ENCODE measurements around the gene ELP4.

ELP4 gene

GRCh38 chr11:31770011-31770700, 260.6 kb downstream of the ELP4 start:
- no peak for DNase-seq (ENCODE audit: low read depth, low spot score)

DNA sequence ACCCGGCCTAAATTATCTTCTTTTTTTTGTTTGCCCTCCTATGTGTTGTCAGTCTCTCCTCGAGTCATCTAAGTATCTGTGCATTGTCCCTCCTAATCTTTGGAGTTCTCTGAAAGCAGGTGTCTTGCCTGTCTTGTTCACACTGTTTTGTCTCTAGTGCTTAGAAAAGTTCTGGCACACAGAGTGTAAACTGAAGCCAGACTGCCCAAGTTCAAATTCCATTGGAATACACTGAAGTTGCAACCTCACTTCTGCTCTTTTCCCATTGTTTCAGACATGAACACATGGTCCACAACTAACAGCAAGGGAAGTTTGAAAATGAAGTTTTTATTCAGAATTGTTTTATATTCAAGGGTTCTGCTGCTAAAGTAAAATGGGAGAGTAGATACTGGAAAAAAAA, 262.8 kb downstream of the ELP4 start:
- no peak for DNase-seq (ENCODE audit: low read depth, low spot score)

GRCh38 chr11:31779374-31779791, 269.8 kb downstream of the ELP4 start:
- no peak for DNase-seq (ENCODE audit: low read depth, low spot score)

GRCh38 chr11:31780078-31780477, 270.5 kb downstream of the ELP4 start:
- no peak for DNase-seq (ENCODE audit: low read depth, low spot score)

GRCh38 chr11:31780480-31780971, 271.0 kb downstream of the ELP4 start:
- no peak for DNase-seq (ENCODE audit: low read depth, low spot score)

DNA sequence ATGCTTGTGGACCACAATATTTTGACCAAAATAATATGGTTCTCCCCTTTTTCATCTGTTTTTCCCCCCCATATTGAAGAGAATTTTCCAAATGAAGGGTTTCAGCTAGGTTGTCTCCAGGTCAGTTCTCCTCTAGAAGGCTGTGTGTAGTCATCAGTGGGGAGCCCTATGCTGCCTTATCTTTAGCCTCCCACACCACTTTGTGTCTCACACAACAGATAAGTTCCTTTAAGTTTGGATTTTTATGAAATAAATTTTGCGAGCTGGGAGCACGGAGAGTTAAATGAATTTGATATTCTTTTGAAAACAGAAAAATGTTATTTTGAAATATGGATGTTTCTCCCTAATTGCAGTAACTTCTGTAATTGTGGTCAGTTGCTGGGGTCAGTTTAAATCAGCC, 272.7 kb downstream of the ELP4 start:
- DNase-seq (ENCODE audit: low read depth, low spot score) = no peak

- no peak for DNase-seq (ENCODE audit: low read depth, low spot score)
Observed at GRCh38 chr11:31783252-31783651, 273.7 kb downstream of the ELP4 start.

- no peak for DNase-seq (ENCODE audit: low read depth, low spot score)
Observed at GRCh38 chr11:31784611-31785010, 275.0 kb downstream of the ELP4 start.

- DNase-seq (ENCODE audit: low read depth, low spot score) = no peak
Observed at GRCh38 chr11:31786996-31787685, 277.6 kb downstream of the ELP4 start.

- no peak for DNase-seq (ENCODE audit: low read depth, low spot score)
Observed at GRCh38 chr11:31788085-31788484, 278.5 kb downstream of the ELP4 start.

DNA sequence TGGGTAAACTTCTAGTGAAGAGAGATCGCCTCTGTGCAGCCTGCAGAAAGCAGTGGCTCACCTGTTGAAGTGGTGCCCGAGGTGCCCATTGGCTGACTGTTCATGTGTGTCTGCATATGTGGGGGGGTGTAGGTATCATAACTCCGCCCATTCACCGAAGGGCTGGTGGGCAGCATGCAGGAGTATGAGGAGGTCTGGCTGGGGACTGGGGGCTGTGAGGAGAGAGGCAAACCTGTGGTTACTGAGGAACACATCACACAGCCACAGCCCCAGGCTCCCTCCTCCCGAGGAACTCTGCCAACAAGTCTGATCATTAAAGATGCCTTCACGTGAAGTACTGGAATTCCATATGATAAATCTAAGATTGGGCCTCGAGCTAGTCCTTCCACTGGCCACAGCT, 281.1 kb downstream of the ELP4 start:
- no peak for DNase-seq (ENCODE audit: low read depth, low spot score)

- DNase-seq (ENCODE audit: low read depth, low spot score) = no peak
Observed at GRCh38 chr11:31792036-31792435, 282.5 kb downstream of the ELP4 start.

DNA sequence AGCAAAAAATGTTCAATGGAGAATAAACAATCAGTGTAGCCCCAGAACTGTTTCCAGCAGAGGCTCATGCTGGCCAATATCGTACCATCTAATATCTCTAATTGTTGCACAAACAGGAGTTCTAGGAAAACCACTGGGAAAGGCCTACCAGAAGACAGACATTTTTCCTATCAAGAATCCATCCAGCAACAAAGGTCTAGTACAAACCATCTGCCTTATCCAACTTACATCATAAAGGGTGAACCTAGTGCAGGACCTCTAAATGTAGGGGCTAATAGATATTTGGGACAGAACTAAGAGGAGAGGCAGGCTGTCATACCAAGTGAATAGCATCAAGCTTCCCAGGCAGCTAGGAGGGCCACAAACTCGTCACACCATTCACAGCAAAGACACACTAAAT, 282.9 kb downstream of the ELP4 start:
- DNase-seq (ENCODE audit: low read depth, low spot score) = no peak

- DNase-seq (ENCODE audit: low read depth, low spot score) = no peak
Observed at GRCh38 chr11:31793264-31793663, 283.7 kb downstream of the ELP4 start.

- DNase-seq (ENCODE audit: low read depth, low spot score) = no peak
Observed at GRCh38 chr11:31794548-31794947, 285.0 kb downstream of the ELP4 start.

- no peak for DNase-seq (ENCODE audit: low read depth, low spot score)
Observed at GRCh38 chr11:31795706-31796498, 286.3 kb downstream of the ELP4 start.

DNA sequence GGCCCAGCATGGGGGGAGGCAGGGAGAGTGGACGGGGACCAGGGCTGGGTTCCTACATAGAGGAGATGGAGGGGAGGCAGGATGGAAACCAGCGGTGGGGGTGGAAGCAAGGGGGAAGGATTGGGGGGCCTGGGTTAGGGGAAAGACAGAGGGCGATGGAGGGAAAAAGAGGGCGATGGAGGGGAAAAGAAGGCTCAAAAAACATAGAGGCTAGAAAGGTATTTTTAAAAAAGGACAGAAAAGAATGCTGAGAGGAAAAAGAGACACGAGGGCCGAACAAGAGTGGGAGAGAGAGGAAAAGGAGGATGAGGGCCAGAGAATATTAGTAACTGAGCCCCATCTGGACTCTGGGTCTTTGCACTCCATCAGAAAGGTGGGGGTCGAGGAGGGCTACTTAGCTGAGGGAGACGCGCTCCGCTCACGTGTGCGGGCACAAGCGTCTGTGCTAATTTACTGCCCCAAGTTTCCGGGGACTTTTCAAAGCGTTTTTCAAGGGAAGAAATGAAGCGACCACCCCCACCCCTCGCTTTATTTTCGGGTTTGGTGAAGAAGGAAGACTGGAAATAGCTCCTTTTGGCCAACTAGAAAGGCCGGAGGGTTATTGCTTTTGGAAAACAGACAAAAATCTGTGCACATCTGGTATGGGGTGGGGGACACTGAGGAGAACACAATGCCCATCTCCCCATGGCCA, 287.1 kb downstream of the ELP4 start:
- no peak for DNase-seq (ENCODE audit: low read depth, low spot score)

DNA sequence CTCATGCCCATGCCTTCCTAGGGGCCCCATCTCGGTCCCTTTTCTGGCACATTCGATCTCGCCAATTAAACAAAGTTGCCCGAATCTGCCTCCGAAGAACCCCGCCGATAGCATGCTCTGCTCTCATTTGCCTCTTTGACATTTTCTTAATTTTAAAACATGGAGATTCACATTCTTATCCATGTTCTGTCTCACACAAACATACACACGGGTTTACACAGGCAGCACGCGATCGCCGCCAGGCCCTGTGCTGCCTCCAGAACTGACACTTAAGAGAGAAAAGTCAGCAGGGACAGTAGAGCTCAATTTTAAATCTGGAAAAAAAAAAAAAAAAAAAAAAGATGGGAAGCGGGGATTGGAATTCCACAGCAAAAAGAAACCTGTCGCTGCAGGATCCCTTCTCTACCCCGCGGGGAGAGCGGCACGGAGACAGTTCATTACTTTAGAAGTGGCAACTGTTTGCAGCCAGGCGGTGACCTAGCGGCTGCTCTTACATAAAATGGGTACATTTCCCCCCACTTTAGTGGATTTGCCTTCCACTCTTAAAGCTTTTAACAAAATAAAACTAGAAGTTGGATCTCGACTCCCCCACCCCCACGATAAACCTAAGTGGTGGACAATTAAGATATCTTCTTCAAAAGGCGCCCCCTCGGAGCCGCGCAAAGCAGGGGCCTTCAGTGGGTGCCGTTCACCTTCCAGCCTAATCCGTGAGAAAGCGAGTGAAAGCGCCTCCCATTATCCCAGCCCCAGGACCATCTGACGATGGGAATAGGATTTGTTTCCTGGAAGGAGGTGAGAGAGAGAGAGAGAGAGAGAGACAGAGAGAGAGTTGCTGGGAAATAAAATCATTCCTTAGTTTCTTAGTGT, 287.9 kb downstream of the ELP4 start:
- no peak for DNase-seq (ENCODE audit: low read depth, low spot score)

- no peak for DNase-seq (ENCODE audit: low read depth, low spot score)
Observed at GRCh38 chr11:31798057-31798553, 288.5 kb downstream of the ELP4 start.

- DNase-seq (ENCODE audit: low read depth, low spot score) = no peak
Observed at GRCh38 chr11:31798554-31799434, 289.2 kb downstream of the ELP4 start.

Data from activated naive CD8-positive, alpha-beta T cell treated with anti-CD3 and anti-CD28 coated beads, Interleukin-2, amount 50 U/mL, for 16 hours (primary cell).